DND-41 (cell line): ENCODE data around the gene SCLY.

Source experiments
- EZH2 ChIP-seq: IDR thresholded peaks from 3 replicates; pipeline ENCODE4 v1.6.1; 2012; ENCODE audit warnings: borderline replicate concordance, low read depth, mild to moderate bottlenecking, moderate library complexity, low read length, inconsistent platforms; ENCODE audit not compliant: severe bottlenecking
- TF ChIP-seq, protein P1 (sequence below): IDR thresholded peaks from 2 replicates; pipeline ENCODE4 v1.5.1; 2012; ENCODE audit warnings: borderline replicate concordance, low read length, moderate library complexity, mild to moderate bottlenecking; ENCODE audit not compliant: poor library complexity, severe bottlenecking; ENCODE audit errors: extremely low read depth

DNA sequence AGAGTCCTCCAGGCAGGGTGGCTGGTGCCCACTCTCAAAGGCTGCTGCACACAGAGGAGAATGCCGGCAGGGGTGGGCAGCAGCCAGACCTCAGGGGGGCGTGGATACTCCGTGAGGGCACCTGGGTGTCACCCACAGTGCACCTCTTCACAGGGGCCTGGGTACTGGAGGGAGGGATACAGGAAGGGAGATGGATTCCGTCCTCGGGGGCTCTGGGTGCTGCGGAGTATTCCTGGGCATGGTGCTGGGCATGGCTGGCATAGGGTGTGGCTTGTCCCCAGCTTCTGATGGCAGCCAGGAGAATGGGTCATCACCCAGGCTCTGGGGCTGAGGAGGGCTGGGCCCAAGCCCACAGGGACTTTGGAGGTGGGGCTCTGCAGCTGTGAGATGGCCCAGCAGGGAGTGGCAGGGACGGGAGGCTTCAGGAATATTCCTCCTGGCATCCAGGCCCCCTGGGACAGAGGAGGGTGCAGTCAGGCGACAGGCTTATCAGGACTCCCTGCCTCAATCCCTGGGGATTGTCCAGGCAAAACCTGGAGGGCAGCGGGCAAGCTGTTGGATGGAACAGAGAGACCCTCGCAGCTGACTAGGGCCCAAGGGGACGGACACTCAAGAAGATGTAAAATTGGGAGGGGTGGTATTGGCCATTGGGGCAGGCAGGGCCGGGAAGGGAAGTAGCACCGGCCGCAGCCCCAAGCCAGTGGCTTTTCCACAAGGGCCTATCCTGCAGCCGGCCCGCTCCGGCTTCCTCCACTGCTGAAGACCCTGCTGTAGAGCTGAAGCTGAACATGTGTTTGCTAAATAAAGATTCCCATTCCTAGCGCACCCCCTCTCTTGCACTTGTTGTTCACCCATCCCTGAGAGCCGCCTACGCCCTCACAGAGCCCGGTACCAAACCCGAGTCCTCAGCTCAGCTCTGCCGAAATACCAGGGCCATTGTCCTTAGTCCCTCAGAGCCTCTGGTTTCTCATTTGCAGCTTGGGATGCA is 72.0 kb downstream of the SCLY start:
- TF ChIP-seq, protein P1, sequence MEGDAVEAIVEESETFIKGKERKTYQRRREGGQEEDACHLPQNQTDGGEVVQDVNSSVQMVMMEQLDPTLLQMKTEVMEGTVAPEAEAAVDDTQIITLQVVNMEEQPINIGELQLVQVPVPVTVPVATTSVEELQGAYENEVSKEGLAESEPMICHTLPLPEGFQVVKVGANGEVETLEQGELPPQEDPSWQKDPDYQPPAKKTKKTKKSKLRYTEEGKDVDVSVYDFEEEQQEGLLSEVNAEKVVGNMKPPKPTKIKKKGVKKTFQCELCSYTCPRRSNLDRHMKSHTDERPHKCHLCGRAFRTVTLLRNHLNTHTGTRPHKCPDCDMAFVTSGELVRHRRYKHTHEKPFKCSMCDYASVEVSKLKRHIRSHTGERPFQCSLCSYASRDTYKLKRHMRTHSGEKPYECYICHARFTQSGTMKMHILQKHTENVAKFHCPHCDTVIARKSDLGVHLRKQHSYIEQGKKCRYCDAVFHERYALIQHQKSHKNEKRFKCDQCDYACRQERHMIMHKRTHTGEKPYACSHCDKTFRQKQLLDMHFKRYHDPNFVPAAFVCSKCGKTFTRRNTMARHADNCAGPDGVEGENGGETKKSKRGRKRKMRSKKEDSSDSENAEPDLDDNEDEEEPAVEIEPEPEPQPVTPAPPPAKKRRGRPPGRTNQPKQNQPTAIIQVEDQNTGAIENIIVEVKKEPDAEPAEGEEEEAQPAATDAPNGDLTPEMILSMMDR = no peak
- no peak for TF ChIP-seq EZH2
